Measurements from ENCODE around the gene CDK12.

DNA sequence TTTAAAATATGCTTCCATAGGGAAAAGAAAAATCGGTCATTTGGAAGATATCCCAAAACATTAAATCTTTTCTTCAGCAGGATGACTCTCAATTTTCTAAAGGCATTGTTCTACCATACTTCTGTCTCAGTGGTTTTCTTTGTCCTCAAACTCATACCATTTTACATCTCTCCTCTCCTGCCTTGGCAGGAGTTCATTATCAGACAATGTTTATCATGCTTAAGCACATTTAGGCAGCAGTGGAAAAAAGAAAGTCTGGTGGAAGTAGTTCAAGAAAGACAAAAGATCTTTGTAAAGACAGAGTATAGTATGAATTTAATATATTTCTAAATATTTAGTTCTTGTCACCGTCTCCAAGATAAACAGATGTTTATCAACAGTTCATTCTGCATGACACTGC, 68.2 kb downstream of the CDK12 start:
- TF ChIP-seq, protein P1, sequence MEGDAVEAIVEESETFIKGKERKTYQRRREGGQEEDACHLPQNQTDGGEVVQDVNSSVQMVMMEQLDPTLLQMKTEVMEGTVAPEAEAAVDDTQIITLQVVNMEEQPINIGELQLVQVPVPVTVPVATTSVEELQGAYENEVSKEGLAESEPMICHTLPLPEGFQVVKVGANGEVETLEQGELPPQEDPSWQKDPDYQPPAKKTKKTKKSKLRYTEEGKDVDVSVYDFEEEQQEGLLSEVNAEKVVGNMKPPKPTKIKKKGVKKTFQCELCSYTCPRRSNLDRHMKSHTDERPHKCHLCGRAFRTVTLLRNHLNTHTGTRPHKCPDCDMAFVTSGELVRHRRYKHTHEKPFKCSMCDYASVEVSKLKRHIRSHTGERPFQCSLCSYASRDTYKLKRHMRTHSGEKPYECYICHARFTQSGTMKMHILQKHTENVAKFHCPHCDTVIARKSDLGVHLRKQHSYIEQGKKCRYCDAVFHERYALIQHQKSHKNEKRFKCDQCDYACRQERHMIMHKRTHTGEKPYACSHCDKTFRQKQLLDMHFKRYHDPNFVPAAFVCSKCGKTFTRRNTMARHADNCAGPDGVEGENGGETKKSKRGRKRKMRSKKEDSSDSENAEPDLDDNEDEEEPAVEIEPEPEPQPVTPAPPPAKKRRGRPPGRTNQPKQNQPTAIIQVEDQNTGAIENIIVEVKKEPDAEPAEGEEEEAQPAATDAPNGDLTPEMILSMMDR (IDR thresholded peaks at IDR 0.05 in 4 of 5, conservative IDR thresholded peaks at IDR 0.05 in 1 of 5) = no peak
- no peak for TF ChIP-seq POLR2A (IDR thresholded peaks at IDR 0.05)

Data from gastrocnemius medialis (tissue), 4 donors.